BJ (cell line): ENCODE results near the gene NKX1-2. TPM values are rescaled to one million over a fixed set of nuclear protein-coding genes. Genes with fewer than 3 reads are reported as not detected.
"Not testable (repeated sequence)": the region's sequence is repeated elsewhere in the genome, so short reads cannot be mapped to it uniquely, and the experiment has no call there.

Experiments
- CTCF ChIA-PET: fragments of 350-600 bp; formaldehyde crosslinking; extraction: SDS; loops from one replicate; lab custom pipeline; 2021; ENCODE audit warnings: antibody characterized with exemption, inconsistent platforms; lab: Yijun Ruan, JAX
- POLR2A ChIA-PET: fragments of 300-600 bp; sonication (Branson Sonifier 250); formaldehyde crosslinking; extraction: SDS; loops from one replicate; lab custom pipeline; 2021; ENCODE audit warnings: antibody characterized with exemption; lab: Charles Lee
- DNase-seq: peaks from one replicate; pipeline ENCODE4 v3.0.0-alpha.2; 2011; ENCODE audit warnings: low read depth
- H3K27me3 ChIP-seq: 2 replicates; pipeline ENCODE4 v1.6.0; 2011; ENCODE audit warnings: low read length; ENCODE audit not compliant: control insufficient read depth, insufficient read depth
- H3K36me3 ChIP-seq: 2 replicates; pipeline ENCODE4 v1.5.1; 2011; ENCODE audit warnings: low read length; ENCODE audit not compliant: control insufficient read depth, insufficient read depth
- H3K4me3 ChIP-seq: 2 replicates; pipeline ENCODE4 v1.5.1; 2011; ENCODE audit warnings: low read depth, mild to moderate bottlenecking, control low read depth, low read length
- CTCF ChIP-seq: IDR thresholded peaks from 2 replicates; pipeline ENCODE4 v1.5.1; 2011; ENCODE audit warnings: low read depth, mild to moderate bottlenecking, control low read depth, inconsistent platforms, low read length, moderate library complexity; ENCODE audit not compliant: insufficient read depth
- polyA plus RNA-seq: library from polyadenylated mRNA; depleted of rRNA; stranded (reverse); fragments of >200 nt; gene quantifications from 2 replicates; pipeline ENCODE4 v1.2.3, GENCODE V29; 2011

Gene NKX1-2
- polyA plus RNA-seq, 1 experiment, result not detected

GRCh38 chr10:124446830-124447750 is 2.7 kb downstream of the NKX1-2 start:
- no peak for TF ChIP-seq CTCF
- peaks cover 42% of the 10 kb centered on the region for H3K27me3 ChIP-seq
- POLR2A ChIA-PET, result no interaction called here
- no peaks in the 10 kb centered on the region for H3K36me3 ChIP-seq
- no peak overlapping the region for H3K4me3 ChIP-seq
- DNase-seq, result no peak
- CTCF ChIA-PET, result no interaction called here

GRCh38 chr10:124441694-124442093 is 8.1 kb downstream of the NKX1-2 start:
- H3K36me3 ChIP-seq, DNase-seq, H3K4me3 ChIP-seq, POLR2A ChIA-PET, CTCF ChIA-PET, H3K27me3 ChIP-seq: not testable (repeated sequence)

- Histone ChIP-seq H3K4me3 (no peak overlapping the region), H3K27me3 (no peaks in the 10 kb centered on the region), H3K36me3 (no peaks in the 10 kb centered on the region)
- TF ChIP-seq CTCF, result no peak
- no peak for DNase-seq
- CTCF ChIA-PET, result no interaction called here
- POLR2A ChIA-PET, result no interaction called here
These were observed 13.6 kb downstream of the NKX1-2 start for GRCh38 chr10:124436191-124436638.

GRCh38 chr10:124435683-124436082 is 14.2 kb downstream of the NKX1-2 start:
- H3K27me3 ChIP-seq, CTCF ChIA-PET, H3K4me3 ChIP-seq, POLR2A ChIA-PET, DNase-seq, H3K36me3 ChIP-seq: not testable (repeated sequence)

GRCh38 chr10:124433461-124433860 is 16.4 kb downstream of the NKX1-2 start:
- CTCF ChIA-PET, result no interaction called here
- H3K4me3 ChIP-seq, result no peak overlapping the region
- H3K36me3 ChIP-seq, result no peaks in the 10 kb centered on the region
- DNase-seq, result no peak
- H3K27me3 ChIP-seq, result peaks cover 1% of the 10 kb centered on the region; the same call in 1 of the 2 replicates
- POLR2A ChIA-PET, result no interaction called here
- TF ChIP-seq CTCF, result no peak

GRCh38 chr10:124430077-124430476 is 19.8 kb downstream of the NKX1-2 start:
- H3K27me3 ChIP-seq, result peaks cover 4% of the 10 kb centered on the region
- no peak for TF ChIP-seq CTCF
- POLR2A ChIA-PET, result no interaction called here
- DNase-seq, result no peak
- CTCF ChIA-PET, result no interaction called here
- no peaks in the 10 kb centered on the region for H3K36me3 ChIP-seq
- no peak overlapping the region for H3K4me3 ChIP-seq
